Smooth muscle cell of the coronary artery (primary cell): ENCODE measurements around the gene CTSD. TPM values are rescaled to one million over a fixed set of nuclear protein-coding genes. Genes with fewer than 3 reads are reported as not detected.

Source experiments
- total RNA-seq: library from RNA; depleted of rRNA; stranded (reverse); fragments of >200 nt; gene quantifications from 2 replicates; pipeline ENCODE4 v1.2.3, GENCODE V29; 2014; ENCODE audit warnings: low replicate concordance

Gene CTSD
- total RNA-seq, result 196 and 514 TPM in 2 replicates

GRCh38 chr11:1763796-1764661, at the start of gene CTSD:
TSS of gene CTSD (minus strand) at chr11:1763927. CDS start at chr11:1763859, 68 bp downstream.

GRCh38 chr11:1750481-1750839, 13.3 kb downstream of the CTSD start, which contains the start of gene IFITM10:
TSS of gene IFITM10 (minus strand) at chr11:1750595. CDS start at chr11:1750442, 153 bp downstream.

Other genes with a start within 250 kb of the CTSD start
- gene DUSP8, start 191.7 kb downstream of the CTSD start, total RNA-seq, result 0.23 TPM in 1 of 2 replicates, not detected in the other
- not detected in 2 replicates for gene KRTAP5-1, start 178.6 kb downstream of the CTSD start, total RNA-seq
- not detected in 2 replicates for gene KRTAP5-2, start 165.6 kb downstream of the CTSD start, total RNA-seq
- gene KRTAP5-3, start 155.5 kb downstream of the CTSD start, total RNA-seq, result not detected in 2 replicates
- not detected in 2 replicates for gene KRTAP5-4, start 141.8 kb downstream of the CTSD start, total RNA-seq
- gene KRTAP5-5, start 134.2 kb downstream of the CTSD start, total RNA-seq, result not detected in 2 replicates
- gene KRTAP5-6, start 66.7 kb downstream of the CTSD start, total RNA-seq, result not detected in 2 replicates
- gene IFITM10, start 13.3 kb downstream of the CTSD start, total RNA-seq, result 0.82 and 2.5 TPM in 2 replicates
- gene SYT8, start 71.1 kb upstream of the CTSD start, total RNA-seq, result 0.38 TPM in 1 of 2 replicates, not detected in the other
- gene TNNI2, start 75.1 kb upstream of the CTSD start, total RNA-seq, result not detected in 2 replicates
- 0.53 and 25.2 TPM in 2 replicates for gene LSP1, start 89.2 kb upstream of the CTSD start, total RNA-seq
- not detected in 2 replicates for gene PRR33, start 128.0 kb upstream of the CTSD start, total RNA-seq
- gene TNNT3, start 155.8 kb upstream of the CTSD start, total RNA-seq, result 0.15 and 0.70 TPM in 2 replicates
- gene MRPL23, start 183.4 kb upstream of the CTSD start, total RNA-seq, result 62.9 and 173 TPM in 2 replicates
- 2.3 and 523 TPM in 2 replicates for gene H19, start 233.9 kb upstream of the CTSD start, total RNA-seq